ENCODE measurements around the gene AOAH. TPM values are rescaled to one million over a fixed set of nuclear protein-coding genes. Genes with fewer than 3 reads are reported as not detected.

AOAH gene
- total and polyA plus RNA-seq, 2 of the 13 experiments (the other 11 are each of a cell fraction or from before 2014, with no cell fraction given): not detected

DNA sequence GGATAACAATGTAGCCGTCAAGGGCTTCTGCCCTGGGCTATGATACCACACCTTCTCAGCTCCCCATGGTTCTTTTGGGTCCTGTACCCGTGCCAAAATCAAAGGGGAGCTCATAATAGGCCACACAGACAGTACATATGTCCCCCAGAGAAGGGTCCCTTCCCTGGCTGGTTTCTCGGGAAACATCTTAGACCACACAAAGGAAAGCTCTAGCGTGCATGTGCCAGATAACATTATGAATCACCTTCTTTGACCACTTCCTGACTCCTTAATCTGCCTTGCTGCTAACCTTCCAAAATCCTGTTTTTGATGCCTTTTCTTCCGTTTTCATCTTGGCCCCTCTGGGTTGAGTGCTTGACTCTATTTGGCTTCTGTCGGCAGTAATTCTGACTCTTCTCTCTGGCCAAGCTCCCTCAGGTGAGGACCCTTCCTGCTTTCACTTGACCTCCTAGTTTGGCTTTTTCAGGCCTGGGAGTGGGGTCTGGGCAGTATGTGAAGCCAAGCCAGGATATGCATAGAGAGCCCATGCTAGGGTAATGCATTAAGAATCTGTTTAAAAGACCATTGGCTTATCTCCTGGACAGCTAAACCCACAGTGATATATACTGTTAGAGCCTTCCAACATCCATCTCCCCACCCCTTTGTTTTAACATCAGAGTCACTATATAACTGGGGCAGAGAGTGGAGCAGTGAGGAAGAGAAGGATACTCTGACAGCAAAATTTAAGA, 249.8 kb downstream of the AOAH start:
- Histone ChIP-seq H3K79me2 (ENCODE audit: insufficient read depth, low read length) (no peaks in the 10 kb centered on the region), H3K36me3 (replicated peaks in 1 of 2; ENCODE audit: control insufficient read depth in 1 of 2, insufficient read depth in 2 of 2, low read length in 2 of 2) (no peaks in the 10 kb centered on the region), H3K4me2 (ENCODE audit: low read depth, low read length) (no peak overlapping the region), H3K9ac (ENCODE audit: insufficient read depth, low read depth, low read length) (no peak overlapping the region), H3K4me3 (replicated peaks in 1 of 3; ENCODE audit: insufficient read depth in 1 of 3, low read depth in 2 of 3, low read length in 3 of 3) (no peak overlapping the region), H2AFZ (ENCODE audit: low read length) (no peak overlapping the region), H3K9me3 (ENCODE audit: low read length) (no peaks in the 10 kb centered on the region), H3K27ac (ENCODE audit: extremely low read length, insufficient read depth, low read length) (no peak overlapping the region), H3K27me3 (ENCODE audit: control insufficient read depth in 1 of 2, insufficient read depth in 2 of 2, low read length in 2 of 2) (no peaks in the 10 kb centered on the region), H4K20me1 (ENCODE audit: insufficient read depth, low read length) (no peaks in the 10 kb centered on the region), H3K4me1 (ENCODE audit: insufficient read depth, low read length) (no peaks in the 10 kb centered on the region; the same call in 1 of the 2 replicates)
- FAIRE-seq (no peak), ATAC-seq (no peak), DNase-seq (ENCODE audit: low spot score) (no peak)
- TF ChIP-seq RXRB (CRISPR knock-in tag; IDR thresholded peaks at IDR 0.05; ENCODE audit: borderline replicate concordance): no peak
- TF ChIP-seq BORCS8-MEF2B (CRISPR knock-in tag; IDR thresholded peaks at IDR 0.05): no peak
- TF ChIP-seq, protein P1, sequence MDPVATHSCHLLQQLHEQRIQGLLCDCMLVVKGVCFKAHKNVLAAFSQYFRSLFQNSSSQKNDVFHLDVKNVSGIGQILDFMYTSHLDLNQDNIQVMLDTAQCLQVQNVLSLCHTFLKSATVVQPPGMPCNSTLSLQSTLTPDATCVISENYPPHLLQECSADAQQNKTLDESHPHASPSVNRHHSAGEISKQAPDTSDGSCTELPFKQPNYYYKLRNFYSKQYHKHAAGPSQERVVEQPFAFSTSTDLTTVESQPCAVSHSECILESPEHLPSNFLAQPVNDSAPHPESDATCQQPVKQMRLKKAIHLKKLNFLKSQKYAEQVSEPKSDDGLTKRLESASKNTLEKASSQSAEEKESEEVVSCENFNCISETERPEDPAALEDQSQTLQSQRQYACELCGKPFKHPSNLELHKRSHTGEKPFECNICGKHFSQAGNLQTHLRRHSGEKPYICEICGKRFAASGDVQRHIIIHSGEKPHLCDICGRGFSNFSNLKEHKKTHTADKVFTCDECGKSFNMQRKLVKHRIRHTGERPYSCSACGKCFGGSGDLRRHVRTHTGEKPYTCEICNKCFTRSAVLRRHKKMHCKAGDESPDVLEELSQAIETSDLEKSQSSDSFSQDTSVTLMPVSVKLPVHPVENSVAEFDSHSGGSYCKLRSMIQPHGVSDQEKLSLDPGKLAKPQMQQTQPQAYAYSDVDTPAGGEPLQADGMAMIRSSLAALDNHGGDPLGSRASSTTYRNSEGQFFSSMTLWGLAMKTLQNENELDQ (CRISPR knock-in tag; IDR thresholded peaks at IDR 0.05; ENCODE audit: borderline replicate concordance): no peak
- TF ChIP-seq SP140L (CRISPR knock-in tag; IDR thresholded peaks at IDR 0.05; ENCODE audit: borderline replicate concordance): no peak
- no peak for TF ChIP-seq KDM2A (CRISPR knock-in tag; IDR thresholded peaks at IDR 0.05; ENCODE audit: borderline replicate concordance, low read depth)
- TF ChIP-seq ZNF703 (CRISPR knock-in tag; IDR thresholded peaks at IDR 0.05; ENCODE audit: borderline replicate concordance): no peak
- TF ChIP-seq ZSCAN12 (CRISPR knock-in tag; IDR thresholded peaks at IDR 0.05): no peak
- ChIA-PET CTCF (ENCODE audit: low intra/inter-chr PET ratio, low total read pairs) (interaction anchor here (1.3 to 3.2 kb wide), 3 partner anchors 196 to 727 kb away, joined by 5 to 14 read pairs (median 8); no protein-coding TSS in a partner anchor), POLR2A (no interaction called here)
- BruUV-seq (replicated peaks): no TSS peak
- intact Hi-C loops (cut with micrococcal nuclease; ENCODE audit: unreplicated experiment) (no loop called here), in situ Hi-C loops (cut with HindIII; ENCODE audit: extremely low pct_ligation_motif_present, low pct_unique_long_range_greater_than_20kb) (loop anchor here (25.0 kb wide), 1 partner anchor 488 kb away; no protein-coding TSS in a partner anchor)
- WGBS (ENCODE audit: low lambda C conversion rate): 59% methylated on average over 5 of the region's 6 CpGs

Data from HepG2 (cell line).